NCI-H2107 treated with DMSO at 0.1 percent for 48 hours (cell line): ENCODE results near the gene JAG1.

Source experiments
- DNase-seq: peaks from one replicate; lab custom pipeline; 2025; ENCODE audit not compliant: unreplicated experiment; lab: John Stamatoyannopoulos, UW

The JAG1 gene

GRCh38 chr20:10668677-10669368 lies 5.0 kb downstream of the JAG1 start:
- no peak for DNase-seq

GRCh38 chr20:10667560-10668167 lies 6.1 kb downstream of the JAG1 start:
- no peak for DNase-seq

GRCh38 chr20:10667077-10667401 lies 6.8 kb downstream of the JAG1 start:
- no peak for DNase-seq

- no peak for DNase-seq
These were observed 7.3 kb downstream of the JAG1 start for GRCh38 chr20:10666221-10667076.

GRCh38 chr20:10665791-10666190 lies 8.0 kb downstream of the JAG1 start:
- DNase-seq, result no peak

- DNase-seq, result no peak
These were observed 8.7 kb downstream of the JAG1 start for GRCh38 chr20:10665027-10665561.

GRCh38 chr20:10663756-10664155 lies 10.0 kb downstream of the JAG1 start:
- no peak for DNase-seq

GRCh38 chr20:10662661-10663458 lies 10.9 kb downstream of the JAG1 start:
- no peak for DNase-seq

GRCh38 chr20:10662151-10662550 lies 11.6 kb downstream of the JAG1 start:
- DNase-seq, result no peak

GRCh38 chr20:10661261-10661660 lies 12.5 kb downstream of the JAG1 start:
- DNase-seq, result no peak

- no peak for DNase-seq
These were observed 13.1 kb downstream of the JAG1 start for GRCh38 chr20:10660661-10661060.

- DNase-seq, result no peak
These were observed 13.9 kb downstream of the JAG1 start for GRCh38 chr20:10659651-10660601.

- DNase-seq, result no peak
These were observed 14.7 kb downstream of the JAG1 start for GRCh38 chr20:10658876-10659632.

GRCh38 chr20:10658051-10658823 lies 15.6 kb downstream of the JAG1 start:
- DNase-seq, result no peak

- DNase-seq, result no peak
These were observed 16.3 kb downstream of the JAG1 start for GRCh38 chr20:10657453-10657852.

GRCh38 chr20:10655720-10656669 lies 17.8 kb downstream of the JAG1 start:
- DNase-seq, result no peak

- no peak for DNase-seq
These were observed 19.2 kb downstream of the JAG1 start for GRCh38 chr20:10654630-10655029.
